K562 (cell line): ENCODE results near the gene ULK1. TPM values are rescaled to one million over a fixed set of nuclear protein-coding genes. Genes with fewer than 3 reads are reported as not detected.

ENCODE experiments used
- CXXC5 ChIP-seq: fragments of 250-450 bp; sonication (Bioruptor Pico); IDR thresholded peaks from 2 replicates; pipeline ENCODE4 v1.8.0; 2022; ENCODE audit warnings: inconsistent platforms, mild to moderate bottlenecking, moderate library complexity
- GTF2B ChIP-seq: IDR thresholded peaks from 2 replicates; pipeline ENCODE4 v1.6.1; 2011; ENCODE audit not compliant: insufficient read length; ENCODE audit errors: extremely low read depth
- HMG20A ChIP-seq: fragments of 450-650 bp; formaldehyde crosslinking; conservative IDR thresholded peaks from 2 replicates; pipeline ENCODE4 v1.4.0; 2020; ENCODE audit warnings: mild to moderate bottlenecking, mixed read lengths
- KLF10 ChIP-seq: fragments of 250-450 bp; sonication (Bioruptor Pico); IDR thresholded peaks from 2 replicates; pipeline ENCODE4 v1.6.1; 2021; ENCODE audit warnings: matching md5 sums
- NBN ChIP-seq: fragments of 450-650 bp; IDR thresholded peaks from 2 replicates; pipeline ENCODE4 v1.6.1; 2016; ENCODE audit warnings: low read depth, mild to moderate bottlenecking
- PHF8 ChIP-seq: fragments of 200-600 bp; sonication (generic); IDR thresholded peaks from 2 replicates; pipeline ENCODE4 v1.6.1; 2012; ENCODE audit warnings: mixed run types, mild to moderate bottlenecking, inconsistent platforms, low read length, moderate library complexity, borderline replicate concordance
- PHTF2 ChIP-seq: fragments of 250-450 bp; sonication (Bioruptor Pico); IDR thresholded peaks from 2 replicates; pipeline ENCODE4 v1.5.0; 2021; ENCODE audit warnings: mild to moderate bottlenecking
- PML ChIP-seq: IDR thresholded peaks from 2 replicates; pipeline ENCODE4 v1.6.1; 2012; ENCODE audit warnings: low read length, inconsistent platforms
- ZMIZ1 ChIP-seq, 2 experiments: fragments of 150-350 bp in 1 of 2; IDR thresholded peaks; 2 replicates each; pipeline ENCODE4 v1.6.1; 2012 to 2016; ENCODE audit warnings: low read depth in 2 of 2, low read length in 2 of 2, mild to moderate bottlenecking in 1 of 2, moderate library complexity in 1 of 2
- ZNF124 ChIP-seq: sonication (generic); formaldehyde crosslinking; IDR thresholded peaks from 2 replicates; pipeline ENCODE4 v1.8.1; 2022; ENCODE audit warnings: missing genetic modification reagents
- ZNF224 ChIP-seq: sonication (generic); formaldehyde crosslinking; IDR thresholded peaks from 2 replicates; pipeline ENCODE4 v1.8.0; 2022; ENCODE audit warnings: mild to moderate bottlenecking, missing genetic modification reagents
- ZNF347 ChIP-seq: fragments of 450-650 bp; formaldehyde crosslinking; IDR thresholded peaks from 2 replicates; pipeline ENCODE4 v1.4.0; 2020; ENCODE audit warnings: low read depth, mild to moderate bottlenecking, moderate library complexity
- ZNF764 ChIP-seq: fragments of 250-450 bp; sonication (Bioruptor Pico); IDR thresholded peaks from 2 replicates; pipeline ENCODE4 v1.4.0; 2020; ENCODE audit warnings: low read depth, mild to moderate bottlenecking, moderate library complexity
- polyA plus RNA-seq, 8 experiments: library from polyadenylated mRNA; depleted of rRNA in 4 of 8; stranded (reverse) in 5 of 8; unstranded in 3 of 8; fragments of >200 nt; fragmentation: Nextera tagmentation in 2 of 8; fragmentation: Illumina TruSeq in 1 of 8; extraction: Ambion mirVana in 2 of 8; extraction: Trizol in 1 of 8; gene quantifications; 2 replicates each; pipeline versions ENCODE4 v1.2.1 to v1.2.3, GENCODE V29; 2011 to 2014; ENCODE audit warnings: inconsistent platforms in 1 of 8, missing spikeins in 1 of 8
- total RNA-seq, 7 experiments: library from RNA; depleted of rRNA in 6 of 7; stranded (reverse); fragments of >200 nt in 6 of 7; fragmentation: Illumina TruSeq in 2 of 7; extraction: Trizol in 2 of 7; gene quantifications; 2 replicates each; pipeline versions ENCODE4 v1.2.1 to v1.2.3, GENCODE V29; 2011 to 2021; ENCODE audit warnings: low replicate concordance in 1 of 7
- TF ChIP-seq, protein P1 (sequence below): sonication (generic); formaldehyde crosslinking; IDR thresholded peaks from 2 replicates; pipeline ENCODE4 v1.8.1; 2023; ENCODE audit warnings: mild to moderate bottlenecking, missing genetic modification reagents
- TF ChIP-seq, protein P2 (sequence below): sonication (generic); formaldehyde crosslinking; IDR thresholded peaks from 2 replicates; pipeline ENCODE4 v1.8.0; 2022; ENCODE audit warnings: mild to moderate bottlenecking, missing genetic modification reagents
- TF ChIP-seq, protein P3 (sequence below): fragments of 450-650 bp; IDR thresholded peaks from 2 replicates; pipeline ENCODE4 v1.7.1; 2018; ENCODE audit warnings: mild to moderate bottlenecking, low read depth; ENCODE audit not compliant: partially characterized antibody

Gene ULK1
- total and polyA plus RNA-seq, 9 of the 15 experiments (the other 6 are each of a cell fraction or from before 2014, with no cell fraction given) = 0.15 to 29.4 (median 2.5) TPM

DNA sequence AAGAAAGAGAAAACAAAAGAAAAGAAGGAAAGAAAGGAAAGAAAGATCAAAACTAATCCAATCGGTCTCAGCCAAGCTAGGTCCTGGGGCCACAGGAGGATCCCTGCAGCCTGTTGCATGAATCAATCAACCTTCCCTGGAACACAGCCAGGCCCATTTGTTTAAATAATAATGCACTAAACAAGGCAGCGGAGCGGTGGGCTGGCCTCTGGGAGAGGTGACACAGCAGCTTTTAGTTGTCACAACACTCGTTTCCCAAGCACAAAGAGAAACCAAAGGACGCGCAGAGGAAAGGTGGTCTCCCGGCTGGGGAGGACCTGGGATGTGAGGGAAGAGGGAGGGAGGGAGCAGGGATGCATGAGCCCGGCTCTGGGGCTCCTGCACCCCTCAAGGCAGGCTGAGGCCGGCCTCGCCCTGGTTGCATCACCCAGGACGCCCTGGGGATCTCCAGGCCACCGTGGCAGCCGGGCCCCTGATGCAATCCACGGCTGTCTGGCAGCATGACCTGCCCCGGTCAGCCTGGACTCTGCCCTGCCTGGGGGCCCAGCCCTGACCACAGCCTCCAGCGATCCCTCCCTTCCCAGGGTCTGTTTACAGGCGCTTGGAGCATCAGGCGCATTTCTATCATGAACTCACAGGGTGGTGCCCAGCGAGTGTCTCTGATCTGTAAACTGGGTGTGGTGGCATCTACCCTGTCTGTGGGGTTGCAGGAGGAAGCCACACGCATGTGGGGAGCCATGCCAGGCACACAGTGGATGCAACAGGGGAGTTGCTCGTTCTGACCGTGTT lies 33.8 kb upstream of the ULK1 start (continued):
- TF ChIP-seq ZMIZ1 (IDR thresholded peaks at IDR 0.05; ENCODE audit: low read depth in 2 of 2, low read length in 2 of 2) = no peak
- TF ChIP-seq PHF8 = peak; percentile 54; the same call in 1 of the 2 replicates
- no peak for TF ChIP-seq PHTF2 (CRISPR knock-in tag)
- no peak for TF ChIP-seq KLF10
- no peak for TF ChIP-seq ZNF347 (CRISPR knock-in tag)
- TF ChIP-seq CXXC5 (CRISPR knock-in tag) = peak; percentile 75
- TF ChIP-seq, protein P1, sequence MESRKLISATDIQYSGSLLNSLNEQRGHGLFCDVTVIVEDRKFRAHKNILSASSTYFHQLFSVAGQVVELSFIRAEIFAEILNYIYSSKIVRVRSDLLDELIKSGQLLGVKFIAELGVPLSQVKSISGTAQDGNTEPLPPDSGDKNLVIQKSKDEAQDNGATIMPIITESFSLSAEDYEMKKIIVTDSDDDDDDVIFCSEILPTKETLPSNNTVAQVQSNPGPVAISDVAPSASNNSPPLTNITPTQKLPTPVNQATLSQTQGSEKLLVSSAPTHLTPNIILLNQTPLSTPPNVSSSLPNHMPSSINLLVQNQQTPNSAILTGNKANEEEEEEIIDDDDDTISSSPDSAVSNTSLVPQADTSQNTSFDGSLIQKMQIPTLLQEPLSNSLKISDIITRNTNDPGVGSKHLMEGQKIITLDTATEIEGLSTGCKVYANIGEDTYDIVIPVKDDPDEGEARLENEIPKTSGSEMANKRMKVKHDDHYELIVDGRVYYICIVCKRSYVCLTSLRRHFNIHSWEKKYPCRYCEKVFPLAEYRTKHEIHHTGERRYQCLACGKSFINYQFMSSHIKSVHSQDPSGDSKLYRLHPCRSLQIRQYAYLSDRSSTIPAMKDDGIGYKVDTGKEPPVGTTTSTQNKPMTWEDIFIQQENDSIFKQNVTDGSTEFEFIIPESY (CRISPR knock-in tag) = peak; percentile 98
- TF ChIP-seq ZNF124 = no peak
- TF ChIP-seq, protein P2, sequence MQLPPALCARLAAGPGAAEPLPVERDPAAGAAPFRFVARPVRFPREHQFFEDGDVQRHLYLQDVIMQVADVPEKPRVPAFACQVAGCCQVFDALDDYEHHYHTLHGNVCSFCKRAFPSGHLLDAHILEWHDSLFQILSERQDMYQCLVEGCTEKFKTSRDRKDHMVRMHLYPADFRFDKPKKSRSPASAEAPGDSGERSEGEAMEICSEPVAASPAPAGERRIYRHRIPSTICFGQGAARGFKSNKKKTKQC = no peak
- TF ChIP-seq NBN = no peak
- TF ChIP-seq, protein P3, sequence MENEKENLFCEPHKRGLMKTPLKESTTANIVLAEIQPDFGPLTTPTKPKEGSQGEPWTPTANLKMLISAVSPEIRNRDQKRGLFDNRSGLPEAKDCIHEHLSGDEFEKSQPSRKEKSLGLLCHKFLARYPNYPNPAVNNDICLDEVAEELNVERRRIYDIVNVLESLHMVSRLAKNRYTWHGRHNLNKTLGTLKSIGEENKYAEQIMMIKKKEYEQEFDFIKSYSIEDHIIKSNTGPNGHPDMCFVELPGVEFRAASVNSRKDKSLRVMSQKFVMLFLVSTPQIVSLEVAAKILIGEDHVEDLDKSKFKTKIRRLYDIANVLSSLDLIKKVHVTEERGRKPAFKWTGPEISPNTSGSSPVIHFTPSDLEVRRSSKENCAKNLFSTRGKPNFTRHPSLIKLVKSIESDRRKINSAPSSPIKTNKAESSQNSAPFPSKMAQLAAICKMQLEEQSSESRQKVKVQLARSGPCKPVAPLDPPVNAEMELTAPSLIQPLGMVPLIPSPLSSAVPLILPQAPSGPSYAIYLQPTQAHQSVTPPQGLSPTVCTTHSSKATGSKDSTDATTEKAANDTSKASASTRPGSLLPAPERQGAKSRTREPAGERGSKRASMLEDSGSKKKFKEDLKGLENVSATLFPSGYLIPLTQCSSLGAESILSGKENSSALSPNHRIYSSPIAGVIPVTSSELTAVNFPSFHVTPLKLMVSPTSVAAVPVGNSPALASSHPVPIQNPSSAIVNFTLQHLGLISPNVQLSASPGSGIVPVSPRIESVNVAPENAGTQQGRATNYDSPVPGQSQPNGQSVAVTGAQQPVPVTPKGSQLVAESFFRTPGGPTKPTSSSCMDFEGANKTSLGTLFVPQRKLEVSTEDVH = no peak
- TF ChIP-seq GTF2B = no peak
- TF ChIP-seq HMG20A (CRISPR knock-in tag) = no peak
- TF ChIP-seq PML = no peak
- TF ChIP-seq ZNF764 (CRISPR knock-in tag) = no peak
- no peak for TF ChIP-seq ZNF224
